ENCODE results near the gene CUZD1.

Gene CUZD1

DNA sequence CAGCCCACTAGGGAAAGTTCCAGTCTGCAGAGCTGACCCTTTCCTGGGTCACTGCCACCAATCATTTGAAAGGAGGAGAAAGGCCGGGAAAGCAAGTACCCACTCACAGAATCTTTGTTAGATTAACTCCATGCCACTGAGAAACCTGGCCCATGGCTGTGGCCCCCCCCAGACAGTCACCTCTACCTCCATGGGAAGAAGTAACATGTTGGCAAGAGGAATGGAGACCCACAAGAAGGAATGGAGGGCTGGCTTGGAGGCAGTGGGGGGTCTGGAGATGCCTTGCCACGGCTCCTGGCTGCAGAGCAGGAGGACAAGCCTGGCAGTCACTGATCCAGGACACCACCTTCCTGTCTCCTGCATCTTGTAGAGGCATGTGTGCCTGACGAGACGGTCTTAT, 32.9 kb downstream of the CUZD1 start:
- DNase-seq = no peak

- DNase-seq = no peak
These were observed 43.4 kb downstream of the CUZD1 start for GRCh38 chr10:122802282-122802681.

GRCh38 chr10:122798704-122799231, 46.9 kb downstream of the CUZD1 start:
- DNase-seq = no peak

GRCh38 chr10:122796796-122797195, 48.9 kb downstream of the CUZD1 start:
- no peak for DNase-seq

DNA sequence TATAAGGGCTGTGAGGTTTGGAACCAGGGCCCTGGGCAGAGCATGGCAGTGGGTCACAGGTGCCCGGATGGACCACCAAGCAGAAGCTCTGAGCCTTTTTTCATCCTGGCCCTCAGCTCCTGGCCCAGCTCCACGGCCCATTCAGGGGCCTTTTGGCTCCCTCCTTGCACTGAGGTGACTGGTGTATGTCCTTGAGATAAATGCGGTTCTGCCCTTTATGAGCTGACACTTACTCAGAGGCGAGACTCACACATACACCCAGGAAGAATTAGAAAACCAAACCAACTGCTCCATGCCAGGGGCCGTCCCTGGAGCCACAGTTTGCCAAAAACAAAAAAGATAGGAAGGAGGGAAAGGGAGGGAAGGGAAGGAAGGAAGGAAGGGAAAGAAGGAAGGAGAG, 49.7 kb downstream of the CUZD1 start:
- no peak for DNase-seq

DNA sequence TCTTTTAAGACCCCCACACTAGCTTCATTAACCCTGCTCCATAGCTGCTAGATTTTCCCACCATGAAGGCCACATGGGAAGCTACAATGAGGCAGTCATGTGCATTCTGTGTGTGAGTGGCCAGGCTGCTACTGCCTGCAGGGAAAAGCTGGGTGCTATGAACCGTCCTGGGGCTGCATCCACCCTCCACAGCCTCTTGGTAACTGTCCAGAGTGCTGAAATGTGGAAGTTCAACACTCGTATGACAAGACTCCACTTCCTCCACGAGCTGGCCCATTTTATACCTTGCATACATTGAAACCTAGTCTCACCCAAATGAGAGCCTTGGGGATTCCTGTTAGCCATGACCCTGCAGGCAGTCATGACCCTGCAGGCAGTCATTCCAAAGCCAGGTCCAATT, 59.4 kb downstream of the CUZD1 start:
- no peak for DNase-seq

GRCh38 chr10:122782911-122783310, 62.7 kb downstream of the CUZD1 start:
- DNase-seq = no peak

All from SIG-M5 (cell line).